ENCODE data around the gene AK8.

AK8 gene

GRCh38 chr9:132710333-132710732 lies 167.8 kb downstream of the AK8 start:
- DNase-seq = no peak

- DNase-seq = peak; percentile 56 to 57
Observed at GRCh38 chr9:132708769-132709430, 169.2 kb downstream of the AK8 start.

DNA sequence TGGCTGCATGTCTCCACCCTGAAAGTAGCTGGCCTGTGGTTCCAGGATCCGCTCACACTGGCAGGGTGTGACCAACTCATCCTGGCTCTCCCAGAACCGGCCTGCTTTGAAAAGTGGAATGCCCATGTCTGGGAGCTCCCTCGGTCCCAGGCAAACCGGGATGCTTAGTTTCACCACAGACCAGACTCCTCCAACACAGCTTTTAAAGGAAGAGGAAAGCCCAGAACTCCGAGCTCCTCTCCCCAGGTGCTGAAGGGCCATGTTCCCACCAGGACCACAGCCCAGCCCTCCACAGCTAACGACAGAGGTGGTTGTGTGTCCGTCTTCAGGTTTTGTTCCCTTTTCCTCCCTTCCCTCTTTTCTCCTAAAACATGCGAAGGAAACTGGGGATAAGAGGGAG lies 169.8 kb downstream of the AK8 start:
- DNase-seq = no peak

DNA sequence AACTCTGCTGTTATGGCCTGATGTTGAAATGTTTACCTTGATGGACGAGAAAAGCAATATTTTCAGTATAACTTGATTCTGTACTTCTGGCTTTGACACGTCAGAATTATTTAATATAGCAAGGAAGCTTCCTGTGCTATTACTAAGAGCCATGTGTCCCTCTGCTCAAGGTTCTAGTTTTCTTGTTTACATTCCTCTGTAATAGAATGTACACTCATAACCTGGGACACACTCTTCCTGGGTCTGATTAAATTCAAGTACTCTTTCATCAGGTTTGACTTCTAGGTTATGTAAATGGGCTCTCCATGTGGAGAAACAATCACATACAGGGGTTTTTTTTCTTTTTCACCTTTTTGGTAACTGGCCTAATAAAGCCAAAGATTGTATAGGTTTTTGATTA lies 174.7 kb downstream of the AK8 start:
- DNase-seq = no peak

GRCh38 chr9:132702254-132702653 lies 175.8 kb downstream of the AK8 start:
- no peak for DNase-seq

DNA sequence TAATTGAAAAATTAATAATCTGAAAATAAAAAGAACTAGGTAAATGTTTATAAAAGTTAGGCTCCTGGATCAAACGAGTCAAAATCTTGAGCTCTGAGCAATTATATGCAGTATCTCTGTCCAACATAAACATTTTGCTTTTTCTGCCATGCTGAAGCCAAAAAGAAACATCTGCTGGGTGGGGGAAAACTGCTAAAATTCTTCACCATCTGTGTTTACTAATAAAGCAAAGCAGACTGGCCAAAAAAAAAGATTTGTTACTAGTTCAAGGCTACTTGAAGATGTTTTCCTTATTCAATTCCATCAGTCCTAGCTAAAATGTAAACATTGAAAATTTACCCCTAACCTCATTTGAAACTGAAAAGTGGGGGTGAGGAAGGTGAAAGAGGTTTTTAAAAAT lies 178.1 kb downstream of the AK8 start:
- DNase-seq = no peak

GRCh38 chr9:132698989-132699388 lies 179.1 kb downstream of the AK8 start:
- no peak for DNase-seq

DNA sequence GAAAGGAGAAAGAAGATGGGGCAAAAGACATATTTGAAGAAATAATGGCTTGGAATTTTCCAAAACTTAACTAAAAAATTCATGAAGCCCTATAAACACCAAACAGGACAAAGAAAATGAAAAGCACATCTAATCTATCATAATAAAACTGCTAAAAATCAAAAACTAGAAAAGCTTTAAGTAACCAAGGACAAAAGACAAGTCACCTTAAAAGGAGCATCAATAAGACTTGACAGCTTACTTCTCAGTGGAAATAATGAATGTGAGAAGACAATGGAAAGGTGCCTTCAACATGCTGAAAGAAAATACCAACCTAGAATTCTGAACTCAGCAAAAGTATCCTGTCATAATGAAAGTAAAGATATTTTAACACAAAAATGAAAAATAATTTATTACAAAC lies 180.9 kb downstream of the AK8 start:
- no peak for DNase-seq

DNA sequence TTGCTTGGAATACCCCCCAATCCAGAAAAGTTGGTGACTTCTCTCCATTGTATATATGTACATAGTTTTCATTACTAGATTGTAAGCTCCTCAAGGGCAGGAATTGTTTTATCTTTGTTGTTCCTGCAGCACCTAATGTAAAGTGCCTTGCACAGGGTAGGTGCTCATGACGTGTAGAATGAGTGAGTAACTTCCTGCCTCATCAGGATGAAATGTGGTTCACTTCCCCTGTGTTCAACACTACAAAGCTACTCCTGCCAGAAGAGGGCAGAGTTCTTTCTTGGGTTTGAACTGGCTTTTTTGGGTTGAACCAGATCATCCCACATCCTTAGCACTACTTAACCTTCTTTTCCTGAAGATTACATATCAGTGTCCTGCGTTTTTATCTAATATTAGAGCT lies 183.9 kb downstream of the AK8 start:
- no peak for DNase-seq

- DNase-seq = no peak
Observed at GRCh38 chr9:132690696-132691095, 187.4 kb downstream of the AK8 start.

DNA sequence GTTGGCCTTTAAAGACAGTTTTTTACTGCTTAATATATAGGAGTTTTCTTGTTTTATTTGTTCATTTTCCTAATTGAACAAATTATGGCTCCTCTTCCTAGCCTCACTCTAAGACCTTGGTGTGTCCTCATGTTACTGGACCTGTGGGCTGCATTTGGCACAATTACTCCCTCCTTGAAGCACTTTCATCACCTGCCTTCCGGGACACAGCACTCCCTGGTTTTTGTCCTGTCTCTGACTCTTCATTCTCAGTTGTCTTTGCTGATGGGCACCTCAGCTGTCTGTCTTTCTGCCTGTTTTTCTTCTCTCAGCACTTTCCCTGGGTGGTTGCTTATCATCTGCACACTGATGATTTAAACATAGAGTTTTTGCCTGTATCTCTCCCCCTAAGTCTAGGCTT lies 194.2 kb downstream of the AK8 start:
- no peak for DNase-seq

GRCh38 chr9:132681561-132681960 lies 196.5 kb downstream of the AK8 start:
- DNase-seq = no peak

- DNase-seq = no peak
Observed at GRCh38 chr9:132679946-132680625, 198.0 kb downstream of the AK8 start.

- DNase-seq = no peak
Observed at GRCh38 chr9:132677976-132678375, 200.1 kb downstream of the AK8 start.

Measured in SHP77 (cell line).